AG09319 (cell line): ENCODE data around the gene HOXB3.

Experiments
- DNase-seq: peaks from one replicate; pipeline ENCODE4 v3.0.0-alpha.2; 2010; ENCODE audit warnings: low read depth; ENCODE audit errors: extremely low read depth
- TF ChIP-seq, protein P1 (sequence below): IDR thresholded peaks from 2 replicates; pipeline ENCODE4 v1.5.1; 2011; ENCODE audit warnings: low read depth, mild to moderate bottlenecking, inconsistent platforms, low read length, moderate library complexity

Gene HOXB3

DNA sequence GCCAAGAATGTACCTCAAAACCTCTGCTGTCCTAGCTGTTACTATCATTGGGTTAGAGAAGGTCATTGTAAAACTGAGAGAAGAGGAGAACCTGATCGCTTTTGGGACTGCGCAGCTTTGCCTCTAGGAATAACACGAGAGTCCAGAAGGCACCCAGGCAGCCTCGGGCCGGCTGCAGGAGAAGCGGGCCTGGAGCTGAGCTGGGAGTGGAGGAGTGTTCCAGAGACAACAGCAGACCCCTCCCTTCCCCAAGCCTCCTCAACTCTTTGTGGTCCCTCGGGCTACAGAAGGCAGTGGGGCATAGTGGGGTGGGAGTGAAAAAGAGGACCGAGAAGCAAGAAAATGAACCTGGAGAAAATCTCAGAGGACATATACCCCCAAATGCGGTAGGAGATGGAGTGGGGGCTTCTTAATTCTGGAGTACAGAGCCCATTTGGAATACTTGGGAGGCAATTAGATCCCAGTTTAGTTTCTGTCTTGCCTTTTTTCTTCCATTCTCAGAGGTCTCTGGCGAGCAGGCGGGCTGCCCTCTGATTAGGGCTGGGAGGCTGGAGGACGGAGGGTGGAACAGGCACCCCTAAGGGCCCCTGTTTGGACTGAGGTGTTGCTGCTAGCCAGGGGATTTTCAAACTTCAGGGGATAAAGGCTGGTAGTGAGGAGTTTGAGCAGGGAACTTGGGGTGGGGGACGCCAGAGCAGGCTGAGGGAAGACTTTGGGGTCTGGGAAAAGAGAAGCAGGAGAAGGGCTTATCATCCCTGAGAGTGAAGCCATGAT lies 31.8 kb downstream of the HOXB3 start:
- TF ChIP-seq, protein P1, sequence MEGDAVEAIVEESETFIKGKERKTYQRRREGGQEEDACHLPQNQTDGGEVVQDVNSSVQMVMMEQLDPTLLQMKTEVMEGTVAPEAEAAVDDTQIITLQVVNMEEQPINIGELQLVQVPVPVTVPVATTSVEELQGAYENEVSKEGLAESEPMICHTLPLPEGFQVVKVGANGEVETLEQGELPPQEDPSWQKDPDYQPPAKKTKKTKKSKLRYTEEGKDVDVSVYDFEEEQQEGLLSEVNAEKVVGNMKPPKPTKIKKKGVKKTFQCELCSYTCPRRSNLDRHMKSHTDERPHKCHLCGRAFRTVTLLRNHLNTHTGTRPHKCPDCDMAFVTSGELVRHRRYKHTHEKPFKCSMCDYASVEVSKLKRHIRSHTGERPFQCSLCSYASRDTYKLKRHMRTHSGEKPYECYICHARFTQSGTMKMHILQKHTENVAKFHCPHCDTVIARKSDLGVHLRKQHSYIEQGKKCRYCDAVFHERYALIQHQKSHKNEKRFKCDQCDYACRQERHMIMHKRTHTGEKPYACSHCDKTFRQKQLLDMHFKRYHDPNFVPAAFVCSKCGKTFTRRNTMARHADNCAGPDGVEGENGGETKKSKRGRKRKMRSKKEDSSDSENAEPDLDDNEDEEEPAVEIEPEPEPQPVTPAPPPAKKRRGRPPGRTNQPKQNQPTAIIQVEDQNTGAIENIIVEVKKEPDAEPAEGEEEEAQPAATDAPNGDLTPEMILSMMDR, result no peak
- no peak for DNase-seq

DNA sequence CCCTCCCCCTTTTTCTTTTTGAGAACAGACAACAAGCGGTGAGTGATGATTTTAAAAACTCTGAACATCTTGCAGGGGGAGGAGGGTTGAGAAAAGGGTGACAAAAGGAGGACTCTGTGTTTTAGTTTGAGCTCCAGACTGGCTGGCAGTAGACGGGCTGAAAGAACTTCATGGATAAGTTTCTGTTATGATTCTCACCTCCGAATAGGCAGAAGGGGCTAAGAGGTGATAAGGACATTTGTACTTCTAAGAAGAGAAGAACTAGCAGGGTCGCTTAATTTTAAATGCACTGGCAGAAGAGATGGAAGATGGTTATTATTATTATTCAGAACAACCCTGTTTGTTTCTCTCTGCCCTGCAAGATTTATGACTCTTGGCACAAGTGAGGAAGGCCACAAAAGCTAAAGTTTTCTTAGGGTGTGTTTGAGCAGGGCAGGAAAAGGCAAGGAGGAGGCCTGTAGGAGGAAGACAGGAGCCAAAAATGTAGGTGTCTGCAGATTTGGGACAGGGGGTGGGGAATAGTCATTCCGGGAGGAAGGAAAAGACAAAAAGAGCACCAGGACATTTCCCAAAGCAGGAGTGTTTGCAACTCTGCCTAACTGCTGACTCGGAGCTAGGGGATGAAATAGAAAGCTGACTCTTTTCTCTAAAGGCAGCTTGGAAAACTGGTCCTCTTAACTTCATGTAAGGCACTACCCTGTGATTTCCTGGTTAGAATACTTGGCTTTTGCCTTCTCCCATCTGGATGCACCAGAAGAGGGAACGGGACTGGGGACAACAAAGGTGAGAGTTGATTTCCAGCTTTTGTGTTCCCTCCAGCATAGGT lies 33.3 kb downstream of the HOXB3 start:
- no peak for DNase-seq
- TF ChIP-seq, protein P1, result no peak

DNA sequence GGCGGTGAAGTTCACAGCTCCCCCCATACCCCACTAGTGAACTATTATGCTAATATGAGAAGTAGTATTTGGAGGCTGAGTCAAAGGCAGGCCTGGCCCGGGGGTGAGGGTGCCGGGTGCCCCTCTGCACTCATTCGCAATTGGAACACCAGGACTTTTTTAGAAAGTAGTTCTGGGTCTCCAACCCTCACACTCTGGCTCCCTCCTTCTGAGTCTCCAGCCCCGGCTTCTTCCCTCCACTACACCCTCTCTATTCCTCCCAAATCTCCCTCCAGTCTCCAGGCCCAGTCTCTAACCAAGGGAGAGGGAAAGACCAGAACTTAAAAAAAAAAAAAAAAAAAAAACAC lies 33.8 kb downstream of the HOXB3 start:
- DNase-seq, result no peak
- TF ChIP-seq, protein P1, result no peak

DNA sequence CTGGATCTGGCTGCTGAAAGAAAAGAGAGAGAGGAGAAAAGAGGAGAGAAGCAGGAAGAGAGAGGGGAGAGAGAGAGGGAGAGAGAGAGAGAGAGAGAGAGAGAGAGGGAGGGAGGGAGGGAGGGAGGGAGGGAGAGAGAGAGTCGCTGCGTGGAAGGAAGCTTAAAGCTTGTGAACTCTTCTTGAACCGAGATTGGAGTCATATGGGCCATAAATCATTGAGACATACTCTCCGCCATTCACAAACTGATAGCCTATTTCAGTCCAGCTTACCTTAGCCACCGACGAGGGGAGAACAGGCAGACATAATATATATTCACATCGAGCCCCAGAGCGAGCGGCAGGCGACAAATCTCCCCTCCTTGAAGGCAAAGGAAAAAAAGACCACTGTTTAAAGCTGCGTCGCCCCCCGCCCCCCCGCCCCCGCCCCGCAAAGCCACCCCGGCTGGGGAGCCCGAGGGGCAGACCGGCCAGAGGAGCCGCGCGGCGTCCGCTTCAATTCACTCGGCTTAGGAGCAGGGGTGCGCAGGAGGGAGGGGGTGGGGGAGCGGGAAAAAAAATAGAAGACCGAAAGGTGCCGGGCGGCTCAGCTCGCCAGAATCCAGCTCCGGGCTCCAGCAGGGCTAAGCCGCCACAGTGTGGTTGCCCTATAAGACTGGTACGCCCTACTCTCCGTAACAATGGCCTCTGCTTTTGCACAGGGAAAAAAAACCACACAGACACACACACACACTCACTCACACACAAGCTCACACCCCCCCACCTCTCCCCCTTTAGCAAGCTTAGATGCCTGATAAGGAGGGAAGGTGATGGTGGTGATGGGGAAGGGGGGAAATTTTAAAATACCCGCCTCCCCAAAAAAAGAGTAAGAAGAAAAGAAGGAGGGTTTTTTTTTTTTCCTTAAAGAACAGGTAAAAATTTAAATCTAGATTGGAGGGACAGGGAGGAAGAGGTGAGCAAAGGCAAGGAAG lies 34.5 kb downstream of the HOXB3 start:
- TF ChIP-seq, protein P1, result no peak
- no peak for DNase-seq

DNA sequence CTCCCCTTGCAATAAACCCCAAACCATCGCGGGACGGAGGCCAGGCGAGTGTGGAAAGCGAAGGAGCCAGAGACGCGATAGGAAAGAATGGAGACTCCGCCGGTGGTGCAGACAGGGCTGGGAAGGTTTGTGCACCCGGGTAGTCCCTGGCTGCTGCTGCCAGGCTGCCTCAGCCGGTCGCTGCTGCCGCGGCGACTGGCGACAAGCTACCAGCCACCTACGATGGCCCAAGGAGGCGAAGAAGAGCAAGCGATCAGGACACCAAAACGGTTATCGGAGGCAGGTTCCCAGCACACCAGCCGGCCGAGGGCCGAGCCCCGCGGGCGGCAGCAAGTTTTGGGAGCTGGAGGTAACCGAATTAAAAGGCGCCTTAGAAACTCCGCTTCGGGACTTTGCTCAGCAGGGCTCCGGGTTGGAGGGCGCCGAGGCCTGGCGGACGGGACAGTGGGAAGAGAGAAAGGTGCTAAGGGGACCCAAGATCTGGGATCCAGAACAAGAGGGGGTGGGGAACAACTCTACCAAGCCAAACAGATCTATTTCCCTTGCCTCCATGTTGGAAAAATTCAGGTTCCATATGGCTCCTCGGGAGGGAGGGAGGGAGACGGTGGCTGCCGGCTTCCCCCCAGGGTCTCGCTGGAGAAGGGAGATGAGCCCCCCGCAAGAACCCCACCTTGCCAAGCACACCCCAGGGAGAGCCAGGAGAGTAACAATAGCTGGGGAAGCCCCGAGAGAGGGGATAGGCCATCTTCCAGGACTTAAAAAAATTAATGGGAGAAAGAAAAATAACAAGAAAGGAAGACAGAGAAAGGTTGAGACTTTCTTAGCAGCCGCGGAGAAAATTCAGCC lies 35.4 kb downstream of the HOXB3 start:
- no peak for DNase-seq
- TF ChIP-seq, protein P1, result no peak

DNA sequence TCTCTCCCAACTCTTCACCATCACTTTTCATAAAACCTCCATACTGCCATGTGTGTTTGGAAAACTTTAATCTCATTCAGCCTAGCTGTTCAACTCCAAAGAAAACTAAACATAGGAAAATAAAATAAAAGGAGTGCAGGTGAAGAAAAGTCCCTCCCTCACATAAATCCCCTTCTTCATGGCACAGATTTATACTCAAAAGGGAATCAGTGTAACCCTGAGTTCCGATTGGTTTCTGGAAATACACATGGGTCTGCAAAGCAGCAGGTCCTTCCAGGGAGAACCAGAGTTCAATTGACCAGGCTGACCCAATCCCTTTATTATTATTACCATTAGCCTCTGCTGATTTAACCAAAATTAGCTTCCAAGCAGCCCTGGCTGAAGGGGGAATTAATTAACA lies 36.2 kb downstream of the HOXB3 start:
- TF ChIP-seq, protein P1, result no peak
- DNase-seq, result no peak
